GM19397 (cell line): Measurements from ENCODE around the gene CD84.
"Not testable (repeated sequence)": the region's sequence is repeated elsewhere in the genome, so short reads cannot be mapped to it uniquely, and the experiment has no call there.

Experiments
- ATAC-seq: cut with Tn5 transposase; IDR thresholded peaks from one replicate; pipeline ENCODE4 v1.9.1; 2021; ENCODE audit warnings: mild to moderate bottlenecking, moderate library complexity; ENCODE audit not compliant: unreplicated experiment

CD84 gene

GRCh38 chr1:160542303-160542945 lies 36.9 kb downstream of the CD84 start:
- no peak for ATAC-seq

GRCh38 chr1:160541622-160542302 lies 37.5 kb downstream of the CD84 start:
- ATAC-seq, result no peak

- no peak for ATAC-seq
These were observed 38.5 kb downstream of the CD84 start for GRCh38 chr1:160540859-160541233.

GRCh38 chr1:160539990-160540858 lies 39.1 kb downstream of the CD84 start:
- ATAC-seq, result peak; percentile 92

GRCh38 chr1:160539684-160539989 lies 39.7 kb downstream of the CD84 start:
- no peak for ATAC-seq

- ATAC-seq, result no peak
These were observed 40.2 kb downstream of the CD84 start for GRCh38 chr1:160538985-160539651.

GRCh38 chr1:160537714-160538665 lies 41.3 kb downstream of the CD84 start:
- no peak for ATAC-seq

- ATAC-seq, result no peak
These were observed 44.3 kb downstream of the CD84 start for GRCh38 chr1:160534823-160535605.

GRCh38 chr1:160532557-160532813 lies 46.8 kb downstream of the CD84 start:
- ATAC-seq, result not testable (repeated sequence)

- not testable (repeated sequence) for ATAC-seq
These were observed 47.3 kb downstream of the CD84 start for GRCh38 chr1:160531809-160532556.

- not testable (repeated sequence) for ATAC-seq
These were observed 49.8 kb downstream of the CD84 start for GRCh38 chr1:160529401-160529952.

- not testable (repeated sequence) for ATAC-seq
These were observed 55.5 kb downstream of the CD84 start for GRCh38 chr1:160523789-160524188.

GRCh38 chr1:160522622-160523345 lies 56.5 kb downstream of the CD84 start, which contains the start of gene SLAMF6:
TSS of gene SLAMF6 (minus strand) at chr1:160523255. CDS start at chr1:160523192, 63 bp downstream.
- ATAC-seq, result peak; percentile 51

- no peak for ATAC-seq
These were observed 57.2 kb downstream of the CD84 start for GRCh38 chr1:160522136-160522535.

GRCh38 chr1:160521554-160521953 lies 57.7 kb downstream of the CD84 start:
- ATAC-seq, result no peak

- ATAC-seq, result no peak
These were observed 58.3 kb downstream of the CD84 start for GRCh38 chr1:160520999-160521398.

- ATAC-seq, result no peak
These were observed 58.7 kb downstream of the CD84 start for GRCh38 chr1:160520582-160520981.
